AG09309 (cell line): ENCODE results near the gene FOXP1.

Experiments used
- DNase-seq: peaks from one replicate; pipeline ENCODE4 v3.0.0-alpha.2; 2010; ENCODE audit warnings: low read depth
- H3K4me3 ChIP-seq: 2 replicates; pipeline ENCODE4 v1.5.1; 2011; ENCODE audit warnings: mild to moderate bottlenecking, low read depth, low read length, moderate library complexity; ENCODE audit not compliant: control insufficient read depth
- CTCF ChIP-seq: IDR thresholded peaks from 2 replicates; pipeline ENCODE4 v1.5.1; 2011; ENCODE audit warnings: mild to moderate bottlenecking, low read depth, low read length, inconsistent platforms; ENCODE audit not compliant: insufficient read depth, control insufficient read depth; ENCODE audit errors: missing control alignments

The FOXP1 gene

GRCh38 chr3:71067977-71068654 is 515.4 kb downstream of the FOXP1 start:
- TF ChIP-seq CTCF: no peak
- no peak overlapping the region for H3K4me3 ChIP-seq
- DNase-seq: no peak

- no peak overlapping the region for H3K4me3 ChIP-seq
- DNase-seq: no peak
- TF ChIP-seq CTCF: no peak
Observed at GRCh38 chr3:71066849-71067261, 516.7 kb downstream of the FOXP1 start.

DNA sequence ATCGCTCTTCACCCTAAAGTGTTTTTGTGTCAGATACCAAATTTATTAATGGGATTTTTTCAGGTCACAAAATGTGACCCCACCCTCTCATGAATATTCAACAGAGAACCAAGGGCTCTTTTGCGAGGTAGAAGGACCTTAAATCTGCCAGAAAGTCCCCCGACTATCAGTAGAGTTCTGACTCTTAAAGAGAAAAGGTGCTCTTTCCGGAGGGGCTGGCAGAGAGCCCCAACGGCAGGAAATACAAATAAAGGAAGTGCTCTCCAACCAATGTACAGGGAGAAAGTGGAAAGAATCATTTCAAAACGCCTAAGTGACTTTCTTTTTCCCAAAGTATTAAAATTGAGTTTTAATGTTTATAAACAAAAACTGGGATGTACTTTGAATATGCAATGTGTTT is 517.2 kb downstream of the FOXP1 start:
- DNase-seq: no peak
- TF ChIP-seq CTCF: no peak
- no peak overlapping the region for H3K4me3 ChIP-seq

DNA sequence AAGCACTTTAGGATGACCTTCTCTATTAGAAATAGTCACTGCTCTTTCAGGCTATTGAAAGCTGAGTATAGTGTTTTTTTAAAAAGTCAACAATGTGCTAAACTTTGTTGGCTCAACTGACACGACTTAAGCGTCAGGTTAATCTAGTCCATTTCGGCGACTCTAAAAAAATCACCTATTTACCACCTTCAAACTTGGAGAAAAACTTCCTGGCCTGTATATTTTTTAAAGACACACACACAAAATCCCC is 517.8 kb downstream of the FOXP1 start:
- no peak for TF ChIP-seq CTCF
- H3K4me3 ChIP-seq: peak overlapping the region; percentile 56; the same call in 1 of the 2 replicates
- DNase-seq: no peak

GRCh38 chr3:71064956-71065763 is 518.4 kb downstream of the FOXP1 start:
- DNase-seq: no peak
- no peak for TF ChIP-seq CTCF
- peak overlapping the region; percentile 56 for H3K4me3 ChIP-seq

DNA sequence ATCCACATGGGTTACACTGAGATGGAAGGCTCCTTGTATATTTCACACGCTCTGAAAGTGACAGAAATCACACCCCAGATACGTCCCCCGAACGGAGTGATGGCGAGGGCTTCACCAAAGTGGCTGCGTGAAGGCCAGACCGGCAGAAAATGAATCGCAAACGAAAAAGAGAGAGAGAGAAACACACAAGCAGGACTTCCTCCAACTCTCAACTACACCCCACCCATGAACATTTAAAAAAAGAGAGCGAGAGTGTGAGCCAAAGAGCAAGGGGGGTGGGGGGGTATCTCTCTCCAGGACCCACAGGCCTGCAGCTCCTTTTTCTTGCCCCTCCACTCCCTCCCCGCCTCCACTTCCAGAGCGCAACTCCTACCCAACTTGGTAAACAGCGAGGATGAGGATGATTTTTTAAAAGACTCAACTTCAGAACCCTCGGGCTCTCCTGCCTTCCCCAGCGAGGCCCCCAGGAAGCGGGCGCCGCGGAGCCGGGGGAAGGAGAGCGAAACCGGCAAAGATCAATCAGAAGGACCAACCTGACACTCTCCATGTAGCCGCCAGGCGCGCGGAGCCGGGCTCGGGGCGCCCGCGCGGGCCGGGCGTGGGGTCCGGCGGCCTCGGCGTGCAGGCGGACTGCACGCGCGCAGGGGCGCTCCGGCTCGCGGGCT is 519.1 kb downstream of the FOXP1 start:
- no peak for DNase-seq
- TF ChIP-seq CTCF: no peak

More for the DNA sequence above, 519.1 kb downstream of the FOXP1 start:
- H3K4me3 ChIP-seq: peak overlapping the region; percentile 72
